Measurements from ENCODE around the gene RAI1.

The RAI1 gene

GRCh38 chr17:17754719-17755686, 73.7 kb downstream of the RAI1 start:
- DNase-seq: no peak

- no peak for DNase-seq
Measured at GRCh38 chr17:17755715-17756114, 74.5 kb downstream of the RAI1 start.

- DNase-seq: no peak
Measured at GRCh38 chr17:17757391-17757791, 76.1 kb downstream of the RAI1 start.

GRCh38 chr17:17757956-17758845, 76.9 kb downstream of the RAI1 start:
- DNase-seq: no peak

- DNase-seq: no peak
Measured at GRCh38 chr17:17758941-17759563, 77.8 kb downstream of the RAI1 start.

GRCh38 chr17:17760350-17760749, 79.1 kb downstream of the RAI1 start:
- DNase-seq: no peak

GRCh38 chr17:17760872-17761550, 79.8 kb downstream of the RAI1 start:
- no peak for DNase-seq

- no peak for DNase-seq
Measured at GRCh38 chr17:17761894-17762743, 80.9 kb downstream of the RAI1 start.

GRCh38 chr17:17762744-17763105, 81.5 kb downstream of the RAI1 start:
- DNase-seq: no peak

- DNase-seq: no peak
Measured at GRCh38 chr17:17763136-17763535, 81.9 kb downstream of the RAI1 start.

- DNase-seq: no peak
Measured at GRCh38 chr17:17763734-17764133, 82.5 kb downstream of the RAI1 start.

GRCh38 chr17:17765359-17766076, 84.3 kb downstream of the RAI1 start:
- no peak for DNase-seq

GRCh38 chr17:17766077-17766743, 85.0 kb downstream of the RAI1 start:
- DNase-seq: no peak

- no peak for DNase-seq
Measured at GRCh38 chr17:17766744-17767120, 85.5 kb downstream of the RAI1 start.

GRCh38 chr17:17767154-17767869, 86.1 kb downstream of the RAI1 start:
- no peak for DNase-seq

- DNase-seq: no peak
Measured at GRCh38 chr17:17767887-17768418, 86.7 kb downstream of the RAI1 start.

- DNase-seq: no peak
Measured at GRCh38 chr17:17768424-17769088, 87.3 kb downstream of the RAI1 start.

GRCh38 chr17:17769869-17770631, 88.8 kb downstream of the RAI1 start:
- DNase-seq: no peak
